Heart right ventricle (tissue), 16 donors: ENCODE data around the gene VN1R4. TPM values are rescaled to one million over a fixed set of nuclear protein-coding genes. Genes with fewer than 3 reads are reported as not detected.
"Not testable (repeated sequence)": the region's sequence is repeated elsewhere in the genome, so short reads cannot be mapped to it uniquely, and the experiment has no call there.

Experiments
- ATAC-seq, 8 donors: fragments of 200-7000 bp; cut with Tn5 transposase; one replicate each; pipeline ENCODE4 v1.9.1; 2020; ENCODE audit warnings: mild to moderate bottlenecking in 8 of 8, moderate library complexity in 8 of 8, moderate number of reproducible peaks in 1 of 8
- DNase-seq, 2 donors: peaks; one replicate each; pipeline ENCODE4 v3.0.0-alpha.2; 2020
- H3K27ac ChIP-seq, 10 donors: fragments of 200-600 bp; sonication (generic) in 2 of 10; one replicate each; pipeline versions ENCODE4 v1.5.0 to v1.8.0; 2020 to 2022; ENCODE audit warnings: mild to moderate bottlenecking in 3 of 10
- H3K27me3 ChIP-seq, 7 donors: fragments of 200-600 bp; one replicate each; pipeline ENCODE4 v1.8.0; 2021 to 2022; ENCODE audit warnings: mild to moderate bottlenecking in 2 of 7
- H3K36me3 ChIP-seq, 9 donors: fragments of 200-600 bp; sonication (generic) in 1 of 9; one replicate each; pipeline versions ENCODE4 v1.5.0 to v1.8.0; 2020 to 2022; ENCODE audit warnings: mild to moderate bottlenecking in 2 of 9
- H3K4me1 ChIP-seq, 9 donors: fragments of 200-600 bp; sonication (generic) in 1 of 9; one replicate each; pipeline versions ENCODE4 v1.5.0 to v1.8.0; 2020 to 2022; ENCODE audit warnings: mild to moderate bottlenecking in 4 of 9
- H3K4me3 ChIP-seq, 10 donors: fragments of 200-600 bp; sonication (generic) in 2 of 10; one replicate each; pipeline versions ENCODE4 v1.5.0 to v1.8.0; 2020 to 2022; ENCODE audit warnings: mild to moderate bottlenecking in 7 of 10, moderate library complexity in 2 of 10
- H3K9me3 ChIP-seq, 11 donors: fragments of 200-600 bp in 10 of 11; sonication (generic) in 2 of 11; one replicate each; pipeline versions ENCODE4 v1.5.0 to v1.8.0; 2013 to 2022; ENCODE audit warnings: mild to moderate bottlenecking in 2 of 11, control low read depth in 1 of 11, moderate library complexity in 1 of 11
- WGBS, 2 donors: extraction: QIAGEN DNeasy Blood & Tissue Kit; methylation state at CpG; one replicate each; pipeline ENCODE4 v1.1.7; 2013; ENCODE audit warnings: inconsistent platforms in 1 of 2; 5-methylcytosine and 5-hydroxymethylcytosine counted together
- intact Hi-C, 10 donors: fragments of 100-400 bp; cut with DNase I; formaldehyde crosslinking; loops; one replicate each; pipeline versions ENCODE4 v1.11.1 to v1.14.2; 2022
- polyA plus RNA-seq, 2 donors: library from polyadenylated mRNA; stranded (reverse); fragments of 200-250 nt; gene quantifications; one replicate each; pipeline ENCODE4 v1.2.3, GENCODE V29; 2013
- total RNA-seq, 10 donors: library from RNA; stranded (reverse); fragmentation: NEBNext Ultra II Directional in 3 of 10; extraction: Animal tissue kit (Norgen Biotek cat#: 25700) in 3 of 10; gene quantifications; one replicate each; pipeline versions ENCODE4 v1.2.1 to v1.2.4, GENCODE V29; 2021 to 2023
- TF ChIP-seq, protein P1 (sequence below), 9 donors: fragments of 200-600 bp; sonication (generic) in 2 of 9; IDR thresholded peaks; one replicate each; pipeline versions ENCODE4 v1.5.0 to v1.8.0; 2021 to 2022; ENCODE audit warnings: antibody characterized with exemption in 9 of 9, mild to moderate bottlenecking in 5 of 9, moderate library complexity in 1 of 9
- donor health status: Arrhythmogenic right ventricular cardiomyopathy.
- donor health status: ischemic (EF 13 %, LVEDD 7.1; RV severe dilation, severe dysfunction).
- donor health status: healthy with polysubstance abuse.
- donor health status: DM: no; HTN: yes; CAD: no.
- donor health status: DM: no; HTN: no; CAD: no.
- donor health status: ischemic (EF 25% LVEDD 6.9; RV normal size, moderate dysfunction).
- donor health status: ischemic (EF 25% LVEDD 5.7; RV mildly dilated, moderate dysfunction).
- donor health status: healthy.
- donor health status: DM: yes; HTN: yes; CAD: no.
- donor health status: Ischemic cardiomyopathy.
- donor health status: ischemic (EF 35%, LVEDD 5.7; RV mildly dilated, moderate dysfunction).
- donor health status: nonischemic (EF 11% LVEDD 7.7; RV severe dilation, severe dysfunction).
- donor health status: DM: yes; HTN: yes; CAD: no.
- donor health status: PGD.
- donor health status: ischemic (EF 29% LVEDD 5.4; RV normal size, mild dysfunction).
- donor health status: nonischemic (EF 23%, LVEDD 6.1; RV moderate dilation, normal function).

VN1R4 gene
- total and polyA plus RNA-seq, 12 donors, result not detected

DNA sequence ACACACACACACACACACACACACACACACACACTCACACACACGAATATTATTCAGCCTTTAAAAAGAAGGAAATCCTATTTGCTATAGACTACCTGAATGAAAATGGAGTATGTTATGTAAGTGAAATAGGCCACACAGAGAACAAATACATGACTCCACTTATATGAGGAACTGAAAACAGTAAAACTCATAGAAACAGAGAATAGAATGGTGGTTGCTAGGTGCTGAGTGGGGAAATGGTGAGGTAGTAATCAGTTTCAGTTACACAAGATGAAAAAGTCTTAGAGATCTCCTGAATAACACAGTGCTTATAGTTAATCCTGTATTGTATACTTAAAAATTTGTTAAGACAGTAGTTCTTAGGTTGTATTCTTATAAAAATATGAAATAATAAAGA, 21.0 kb downstream of the VN1R4 start:
- intact Hi-C loops, result no loop called here
- H3K27ac ChIP-seq, result no peak overlapping the region
- TF ChIP-seq, protein P1, sequence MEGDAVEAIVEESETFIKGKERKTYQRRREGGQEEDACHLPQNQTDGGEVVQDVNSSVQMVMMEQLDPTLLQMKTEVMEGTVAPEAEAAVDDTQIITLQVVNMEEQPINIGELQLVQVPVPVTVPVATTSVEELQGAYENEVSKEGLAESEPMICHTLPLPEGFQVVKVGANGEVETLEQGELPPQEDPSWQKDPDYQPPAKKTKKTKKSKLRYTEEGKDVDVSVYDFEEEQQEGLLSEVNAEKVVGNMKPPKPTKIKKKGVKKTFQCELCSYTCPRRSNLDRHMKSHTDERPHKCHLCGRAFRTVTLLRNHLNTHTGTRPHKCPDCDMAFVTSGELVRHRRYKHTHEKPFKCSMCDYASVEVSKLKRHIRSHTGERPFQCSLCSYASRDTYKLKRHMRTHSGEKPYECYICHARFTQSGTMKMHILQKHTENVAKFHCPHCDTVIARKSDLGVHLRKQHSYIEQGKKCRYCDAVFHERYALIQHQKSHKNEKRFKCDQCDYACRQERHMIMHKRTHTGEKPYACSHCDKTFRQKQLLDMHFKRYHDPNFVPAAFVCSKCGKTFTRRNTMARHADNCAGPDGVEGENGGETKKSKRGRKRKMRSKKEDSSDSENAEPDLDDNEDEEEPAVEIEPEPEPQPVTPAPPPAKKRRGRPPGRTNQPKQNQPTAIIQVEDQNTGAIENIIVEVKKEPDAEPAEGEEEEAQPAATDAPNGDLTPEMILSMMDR (IDR thresholded peaks at IDR 0.05), result no peak
- H3K4me3 ChIP-seq, result no peak overlapping the region
- peaks cover 0 to 96% (median 72%) of the 10 kb centered on the region in 9 donors for H3K36me3 ChIP-seq
- no peaks in the 10 kb centered on the region for H3K27me3 ChIP-seq
- no peaks in the 10 kb centered on the region for H3K4me1 ChIP-seq
- H3K9me3 ChIP-seq, result peaks cover 4 to 99% (median 78%) of the 10 kb centered on the region in 11 donors
- ATAC-seq (no peak), DNase-seq (no peak)
- 86 to 95% methylated on average over 1 of the region's 1 CpG for WGBS, 2 donors

DNA sequence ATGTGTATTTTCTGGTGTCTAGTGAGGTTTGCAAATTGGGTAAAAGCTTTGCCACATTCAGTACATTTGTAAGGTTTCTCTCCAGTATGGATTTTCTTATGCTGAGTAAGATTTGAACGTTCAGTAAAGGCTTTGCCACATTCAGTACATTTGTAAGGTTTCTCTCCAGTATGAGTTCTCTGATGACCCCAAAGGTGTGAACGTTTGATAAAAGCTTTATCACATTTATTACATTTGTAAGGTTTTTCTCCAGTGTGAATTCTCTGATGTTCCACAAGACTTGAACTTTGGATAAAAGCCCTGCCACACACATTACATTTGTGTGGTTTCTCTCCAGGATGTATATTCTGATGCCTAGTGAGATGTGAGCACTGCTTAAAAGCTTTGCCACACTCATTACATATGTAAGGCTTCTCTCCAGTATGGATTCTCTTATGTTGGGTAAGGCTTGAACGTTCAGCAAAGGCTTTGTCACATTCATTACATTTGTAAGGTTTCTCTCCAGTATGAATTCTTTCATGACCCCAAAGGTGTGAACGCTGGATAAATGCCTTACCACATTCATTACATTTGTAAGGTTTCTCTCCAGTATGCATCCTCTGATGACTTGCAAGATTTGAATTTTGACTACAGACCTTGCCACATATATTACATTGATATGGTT, 30.3 kb downstream of the VN1R4 start:
- ATAC-seq, result no peak
- peaks cover 6 to 100% (median 98%) of the 10 kb centered on the region in 11 donors for H3K9me3 ChIP-seq
- intact Hi-C loops, result no loop called here

DNA sequence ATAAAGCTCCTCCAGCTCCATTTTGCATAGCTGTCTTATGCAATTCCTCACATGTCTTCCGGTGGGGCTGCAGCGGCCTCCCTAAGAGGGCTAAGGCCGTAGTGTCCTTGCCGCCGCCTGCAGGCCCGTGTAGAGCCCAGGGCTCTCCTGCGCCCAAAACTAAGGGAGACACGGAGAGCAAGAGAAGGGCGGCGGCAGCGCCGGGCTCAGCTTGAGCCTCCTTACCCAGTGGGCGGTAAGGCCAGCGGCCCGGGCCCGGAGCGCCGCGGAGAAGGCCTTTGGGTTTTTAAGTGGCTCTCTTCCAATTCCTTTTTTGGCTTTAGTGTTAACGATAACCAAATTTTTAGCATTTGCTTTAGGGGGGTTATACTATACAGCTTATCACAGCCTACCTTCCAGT, 42.9 kb downstream of the VN1R4 start:
- H3K27ac ChIP-seq, result no peak overlapping the region
- TF ChIP-seq, protein P1 (IDR thresholded peaks at IDR 0.05), result no peak
- H3K27me3 ChIP-seq, result no peaks in the 10 kb centered on the region
- DNase-seq (no peak), ATAC-seq (no peak)
- no peak overlapping the region for H3K4me3 ChIP-seq
- H3K36me3 ChIP-seq, result peaks cover 0 to 8% (median 0%) of the 10 kb centered on the region in 9 donors
- peaks cover 0 to 98% (median 77%) of the 10 kb centered on the region in 11 donors for H3K9me3 ChIP-seq
- 93 to 98% methylated on average over 11 to 20 of the region's 20 CpGs for WGBS, 2 donors
- no peaks in the 10 kb centered on the region for H3K4me1 ChIP-seq
- intact Hi-C loops, result no loop called here

More for the DNA sequence above, 30.3 kb downstream of the VN1R4 start:
- Histone ChIP-seq H3K36me3 (peaks cover 5 to 79% (median 57%) of the 10 kb centered on the region in 9 donors), H3K27ac (no peak overlapping the region), H3K4me3 (no peak overlapping the region), H3K4me1 (no peaks in the 10 kb centered on the region), H3K27me3 (no peaks in the 10 kb centered on the region)
- WGBS, 2 donors, result 96 to 98% methylated on average over 4 of the region's 4 CpGs
- TF ChIP-seq, protein P1 (IDR thresholded peaks at IDR 0.05), result no peak
- no peak for DNase-seq

DNA sequence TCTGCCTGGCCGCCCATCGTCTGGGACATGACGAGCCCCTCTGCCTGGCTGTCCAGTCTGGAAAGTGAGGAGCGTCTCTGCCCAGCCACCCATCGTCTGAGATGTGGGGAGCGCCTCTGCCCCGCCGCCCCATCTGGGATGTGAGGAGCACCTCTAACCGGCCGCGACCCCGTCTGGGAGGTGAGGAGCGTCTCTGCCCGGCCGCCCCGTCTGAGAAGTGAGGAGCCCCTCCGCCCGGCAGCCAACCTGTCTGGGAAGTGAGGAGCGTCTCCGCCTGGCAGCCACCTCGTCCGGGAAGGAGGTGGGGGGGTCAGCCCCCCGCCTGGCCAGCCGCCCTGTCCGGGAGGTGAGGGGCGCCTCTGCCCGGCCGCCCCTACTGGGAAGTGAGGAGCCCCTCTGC, 44.8 kb downstream of the VN1R4 start:
- intact Hi-C loops, H3K27ac ChIP-seq, H3K27me3 ChIP-seq, H3K4me3 ChIP-seq, H3K4me1 ChIP-seq, DNase-seq, H3K36me3 ChIP-seq, ATAC-seq: not testable (repeated sequence)
- whole genome bisulfite sequencing, 2 donors, result 95 to 96% methylated on average over 19 to 28 of the region's 28 CpGs
- peaks cover 0 to 98% (median 75%) of the 10 kb centered on the region in 11 donors for H3K9me3 ChIP-seq

Other genes with a start within 250 kb of the VN1R4 start
- not detected for gene ERVV-2, start 223.0 kb downstream of the VN1R4 start, total RNA-seq
- not detected for gene ERVV-2, start 223.0 kb downstream of the VN1R4 start, polyA plus RNA-seq
- 10 to 100 TPM in 9 of 10 donors, 1 to 10 TPM in 1; 9.8 to 22.9 (median 18.5) TPM for gene ZNF160, start 164.3 kb downstream of the VN1R4 start, total RNA-seq
- 10 to 100 TPM in 1 of 2 donors, 1 to 10 TPM in 1; 9.1 to 25.9 TPM for gene ZNF160, start 164.3 kb downstream of the VN1R4 start, polyA plus RNA-seq
- gene ZNF415, start 134.8 kb downstream of the VN1R4 start, total RNA-seq, result 10 to 100 TPM; 18.7 to 32.5 (median 22.8) TPM
- gene ZNF415, start 134.8 kb downstream of the VN1R4 start, polyA plus RNA-seq, result 10 to 100 TPM in 1 of 2 donors, 1 to 10 TPM in 1; 9.5 to 19.8 TPM
- gene ZNF347, start 108.7 kb downstream of the VN1R4 start, total RNA-seq, result 10 to 100 TPM in 2 of 10 donors, 1 to 10 TPM in 8; 5.4 to 11.3 (median 7.2) TPM
- 1 to 10 TPM; 2.0 to 3.2 TPM for gene ZNF347, start 108.7 kb downstream of the VN1R4 start, polyA plus RNA-seq
- gene ZNF665, start 74.4 kb downstream of the VN1R4 start, total RNA-seq, result 1 to 10 TPM in 7 of 10 donors, under 1 TPM in 3; 0.75 to 3.3 (median 1.2) TPM
- gene ZNF665, start 74.4 kb downstream of the VN1R4 start, polyA plus RNA-seq, result 1 to 10 TPM; 1.5 to 1.6 TPM
- gene ZNF677, start 12.8 kb downstream of the VN1R4 start, total RNA-seq, result 10 to 100 TPM; 16.9 to 28.0 (median 22.5) TPM
- 10 to 100 TPM in 1 of 2 donors, 1 to 10 TPM in 1; 7.9 to 14.3 TPM for gene ZNF677, start 12.8 kb downstream of the VN1R4 start, polyA plus RNA-seq
- not detected for gene VN1R2, start 9.4 kb downstream of the VN1R4 start, total RNA-seq
- gene VN1R2, start 9.4 kb downstream of the VN1R4 start, polyA plus RNA-seq, result not detected
- 1 to 10 TPM; 2.7 to 4.9 (median 3.8) TPM for gene ZNF845, start 66.0 kb upstream of the VN1R4 start, total RNA-seq
- gene ZNF845, start 66.0 kb upstream of the VN1R4 start, polyA plus RNA-seq, result 1 to 10 TPM; 1.3 to 2.2 TPM
- 1 to 10 TPM; 2.1 to 4.8 (median 3.7) TPM for gene ZNF525, start 98.0 kb upstream of the VN1R4 start, total RNA-seq
- gene ZNF525, start 98.0 kb upstream of the VN1R4 start, polyA plus RNA-seq, result 1 to 10 TPM; 2.1 to 3.3 TPM
- 1 to 10 TPM; 2.6 to 5.4 (median 4.1) TPM for gene ZNF765, start 127.4 kb upstream of the VN1R4 start, total RNA-seq
- 1 to 10 TPM; 2.4 to 3.4 TPM for gene ZNF765, start 127.4 kb upstream of the VN1R4 start, polyA plus RNA-seq
- 1 to 10 TPM; 2.4 to 4.2 (median 3.4) TPM for gene ZNF761, start 164.3 kb upstream of the VN1R4 start, total RNA-seq
- 1 to 10 TPM; 2.8 to 6.9 TPM for gene ZNF761, start 164.3 kb upstream of the VN1R4 start, polyA plus RNA-seq
- gene ZNF813, start 200.0 kb upstream of the VN1R4 start, total RNA-seq, result 1 to 10 TPM in 6 of 10 donors, under 1 TPM in 4; 0.68 to 1.8 (median 1.4) TPM
- gene ZNF813, start 200.0 kb upstream of the VN1R4 start, polyA plus RNA-seq, result under 1 TPM; 0.61 to 0.88 TPM